ENCODE data around the gene SPEM3. TPM values are rescaled to one million over a fixed set of nuclear protein-coding genes. Genes with fewer than 3 reads are reported as not detected.

The SPEM3 gene
- total and polyA plus RNA-seq, 2 experiments from 2014 or later: not detected

- Histone ChIP-seq H2AFZ (no peak overlapping the region), H3K4me3 (no peak overlapping the region), H3K27ac (no peak overlapping the region), H3K9me3 (ENCODE audit: low read depth) (no peaks in the 10 kb centered on the region), H3K4me1 (ENCODE audit: insufficient read depth) (no peaks in the 10 kb centered on the region), H3K36me3 (replicated peaks; ENCODE audit: insufficient read depth, low read depth) (no peaks in the 10 kb centered on the region), H3K4me2 (no peak overlapping the region), H3K9me2 (replicated peaks; ENCODE audit: insufficient read depth) (no peaks in the 10 kb centered on the region), H3K79me2 (no peaks in the 10 kb centered on the region), H4K20me1 (ENCODE audit: insufficient read depth, poor library complexity, severe bottlenecking) (no peaks in the 10 kb centered on the region), H3K27me3 (no peaks in the 10 kb centered on the region)
- WGBS (ENCODE audit: low lambda C conversion rate, missing lambda C conversion rate): 88% methylated on average over 14 of the region's 14 CpGs
- TF ChIP-seq CTCF (IDR thresholded peaks at IDR 0.05; ENCODE audit: poor library complexity) (no peak), EZH2 (IDR thresholded peaks at IDR 0.05; ENCODE audit: borderline replicate concordance) (no peak)
- DNase-seq (ENCODE audit: low spot score): no peak
Measured at GRCh38 chr17:7414837-7415236, 13.8 kb upstream of the SPEM3 start.

- WGBS (ENCODE audit: low lambda C conversion rate, missing lambda C conversion rate): 96% methylated on average over 21 of the region's 23 CpGs
- Histone ChIP-seq H3K4me1 (ENCODE audit: insufficient read depth) (no peaks in the 10 kb centered on the region), H3K27me3 (no peaks in the 10 kb centered on the region), H4K20me1 (ENCODE audit: insufficient read depth, poor library complexity, severe bottlenecking) (no peaks in the 10 kb centered on the region), H3K9me3 (ENCODE audit: low read depth) (no peaks in the 10 kb centered on the region), H3K4me3 (no peak overlapping the region), H3K9me2 (replicated peaks; ENCODE audit: insufficient read depth) (no peaks in the 10 kb centered on the region), H3K79me2 (no peaks in the 10 kb centered on the region), H3K36me3 (replicated peaks; ENCODE audit: insufficient read depth, low read depth) (no peaks in the 10 kb centered on the region), H3K27ac (no peak overlapping the region), H3K4me2 (no peak overlapping the region), H2AFZ (no peak overlapping the region)
- TF ChIP-seq CTCF (IDR thresholded peaks at IDR 0.05; ENCODE audit: poor library complexity) (no peak), EZH2phosphoT487 (IDR thresholded peaks at IDR 0.05; ENCODE audit: low read depth, severe bottlenecking, unreplicated experiment) (no peak), EZH2 (IDR thresholded peaks at IDR 0.05; ENCODE audit: borderline replicate concordance) (no peak)
- no peak for DNase-seq (ENCODE audit: low spot score)
Measured at GRCh38 chr17:7415784-7416183, 12.9 kb upstream of the SPEM3 start.

- 89% methylated on average over 6 of the region's 6 CpGs for WGBS (ENCODE audit: low lambda C conversion rate, missing lambda C conversion rate)
- Histone ChIP-seq H3K4me1 (ENCODE audit: insufficient read depth) (no peaks in the 10 kb centered on the region), H3K4me2 (no peak overlapping the region)
Measured at GRCh38 chr17:7416323-7416722, 12.3 kb upstream of the SPEM3 start.

More at GRCh38 chr17:7416323-7416722, 12.3 kb upstream of the SPEM3 start:
- Histone ChIP-seq H4K20me1 (ENCODE audit: insufficient read depth, poor library complexity, severe bottlenecking) (no peaks in the 10 kb centered on the region), H3K9me2 (replicated peaks; ENCODE audit: insufficient read depth) (no peaks in the 10 kb centered on the region), H3K9me3 (ENCODE audit: low read depth) (no peaks in the 10 kb centered on the region), H3K27ac (no peak overlapping the region), H3K79me2 (no peaks in the 10 kb centered on the region), H2AFZ (no peak overlapping the region), H3K36me3 (replicated peaks; ENCODE audit: insufficient read depth, low read depth) (no peaks in the 10 kb centered on the region), H3K27me3 (no peaks in the 10 kb centered on the region), H3K4me3 (no peak overlapping the region)
- TF ChIP-seq EZH2 (IDR thresholded peaks at IDR 0.05; ENCODE audit: borderline replicate concordance): no peak
- TF ChIP-seq EZH2phosphoT487 (IDR thresholded peaks at IDR 0.05; ENCODE audit: low read depth, severe bottlenecking, unreplicated experiment): no peak
- no peak for TF ChIP-seq CTCF (IDR thresholded peaks at IDR 0.05; ENCODE audit: poor library complexity)
- no peak for DNase-seq (ENCODE audit: low spot score)
